Mesenchymal stem cell (in vitro differentiated cells and primary cell): Measurements from ENCODE around the gene PECR.
"Not testable (repeated sequence)": the region's sequence is repeated elsewhere in the genome, so short reads cannot be mapped to it uniquely, and the experiment has no call there.

ENCODE experiments used
- DNase-seq: peaks from one replicate; pipeline ENCODE4 v3.0.0-alpha.2; 2013
- H2AFZ ChIP-seq: one replicate; pipeline ENCODE4 v1.6.1; 2013; ENCODE audit warnings: low read depth, mild to moderate bottlenecking, control low read depth, inconsistent platforms, low read length, moderate library complexity
- H2AK5ac ChIP-seq: 2 replicates; pipeline ENCODE4 v1.6.1; 2013; ENCODE audit warnings: low read length, moderate library complexity, mild to moderate bottlenecking, inconsistent platforms; ENCODE audit not compliant: severe bottlenecking
- H2BK120ac ChIP-seq: one replicate; pipeline ENCODE4 v1.6.1; 2013; ENCODE audit warnings: low read depth, mild to moderate bottlenecking, inconsistent platforms, low read length, moderate library complexity
- H2BK12ac ChIP-seq, 2 experiments: one replicate each; pipeline ENCODE4 v1.6.1; 2013; ENCODE audit warnings: inconsistent platforms in 2 of 2, low read length in 2 of 2, mild to moderate bottlenecking in 2 of 2, moderate library complexity in 2 of 2, control low read depth in 1 of 2
- H2BK15ac ChIP-seq: one replicate; pipeline ENCODE4 v1.6.1; 2013; ENCODE audit warnings: mild to moderate bottlenecking, low read depth, inconsistent platforms; ENCODE audit not compliant: poor library complexity, severe bottlenecking
- H2BK5ac ChIP-seq: 2 replicates; pipeline ENCODE4 v1.6.1; 2013; ENCODE audit warnings: low read depth, mild to moderate bottlenecking, low read length, control low read depth, inconsistent platforms; ENCODE audit not compliant: poor library complexity, severe bottlenecking
- H3K14ac ChIP-seq, 2 experiments: one replicate each; pipeline ENCODE4 v1.6.1; 2013; ENCODE audit warnings: inconsistent platforms in 2 of 2, low read length in 2 of 2, control low read depth in 1 of 2, mild to moderate bottlenecking in 1 of 2, moderate library complexity in 1 of 2
- H3K18ac ChIP-seq, 2 experiments: one replicate each; pipeline ENCODE4 v1.6.1; 2013; ENCODE audit warnings: inconsistent platforms in 2 of 2, low read length in 2 of 2, control low read depth in 1 of 2, low read depth in 1 of 2, mild to moderate bottlenecking in 1 of 2
- H3K23ac ChIP-seq, 2 experiments: one replicate each; pipeline ENCODE4 v1.6.1; 2013; ENCODE audit warnings: inconsistent platforms in 2 of 2, low read length in 2 of 2, mild to moderate bottlenecking in 2 of 2, moderate library complexity in 2 of 2, control low read depth in 1 of 2
- H3K27ac ChIP-seq: 2 replicates; pipeline ENCODE4 v1.5.1; 2013; ENCODE audit warnings: mild to moderate bottlenecking, moderate library complexity, low read length, control low read depth, inconsistent platforms; ENCODE audit not compliant: poor library complexity, severe bottlenecking
- H3K27me3 ChIP-seq, 2 experiments: 2 replicates each; pipeline versions ENCODE4 v1.6.1 to v1.7.0; 2013; ENCODE audit warnings: low read length in 2 of 2, mild to moderate bottlenecking in 2 of 2, moderate library complexity in 2 of 2, control low read depth in 1 of 2, inconsistent platforms in 1 of 2; ENCODE audit not compliant: control insufficient read depth in 1 of 2, insufficient read depth in 1 of 2
- H3K36me3 ChIP-seq, 2 experiments: 2 replicates each; pipeline versions ENCODE4 v1.6.1 to v1.7.0; 2013; ENCODE audit warnings: low read length in 2 of 2, control low read depth in 1 of 2, inconsistent platforms in 1 of 2, low read depth in 1 of 2, mild to moderate bottlenecking in 1 of 2; ENCODE audit not compliant: insufficient read depth in 2 of 2, control insufficient read depth in 1 of 2
- H3K4ac ChIP-seq, 2 experiments: one replicate each; pipeline ENCODE4 v1.6.1; 2013; ENCODE audit warnings: inconsistent platforms in 2 of 2, low read length in 2 of 2, mild to moderate bottlenecking in 2 of 2, moderate library complexity in 2 of 2, control low read depth in 1 of 2, low read depth in 1 of 2
- H3K4me1 ChIP-seq: 2 replicates; pipeline ENCODE4 v1.6.1; 2013; ENCODE audit warnings: low read depth, low read length, control low read depth; ENCODE audit not compliant: control insufficient read depth, insufficient read depth
- H3K4me2 ChIP-seq: 2 replicates; pipeline ENCODE4 v1.6.1; 2013; ENCODE audit warnings: low read length, mild to moderate bottlenecking, inconsistent platforms; ENCODE audit not compliant: poor library complexity, severe bottlenecking
- H3K4me3 ChIP-seq, 2 experiments: 2 replicates each; pipeline versions ENCODE4 v1.5.1 to v1.7.0; 2013; ENCODE audit warnings: low read length in 2 of 2, mild to moderate bottlenecking in 2 of 2, control low read depth in 1 of 2, low read depth in 1 of 2; ENCODE audit not compliant: insufficient read depth in 1 of 2
- H3K79me1 ChIP-seq: replicated peaks from 2 replicates; pipeline ENCODE4 v1.6.1; 2013; ENCODE audit warnings: mild to moderate bottlenecking, control low read depth, low read length, inconsistent platforms; ENCODE audit not compliant: poor library complexity, severe bottlenecking
- H3K9ac ChIP-seq: 2 replicates; pipeline ENCODE4 v1.7.0; 2013; ENCODE audit warnings: mild to moderate bottlenecking, low read length, moderate library complexity
- H3K9me3 ChIP-seq: 2 replicates; pipeline ENCODE4 v1.7.0; 2013; ENCODE audit warnings: mild to moderate bottlenecking, low read length; ENCODE audit not compliant: control insufficient read depth
- H4K8ac ChIP-seq: one replicate; pipeline ENCODE4 v1.6.1; 2013; ENCODE audit warnings: inconsistent platforms, mild to moderate bottlenecking, low read length, moderate library complexity
- H4K91ac ChIP-seq: one replicate; pipeline ENCODE4 v1.6.1; 2013; ENCODE audit warnings: mild to moderate bottlenecking, low read length, inconsistent platforms
- WGBS: methylation state at CpG from one replicate; pipeline ENCODE4 v1.1.7; 2013; ENCODE audit warnings: mixed read lengths; 5-methylcytosine and 5-hydroxymethylcytosine counted together

PECR gene

GRCh38 chr2:216082117-216082711, 605 bp upstream of the PECR start:
- Histone ChIP-seq H3K4me2 (peak overlapping the region; percentile 93), H3K4me3 (peak overlapping the region; percentile 70 to 93), H3K14ac (no peak overlapping the region), H3K9me3 (no peaks in the 10 kb centered on the region), H2BK12ac (no peak overlapping the region), H2AFZ (peak overlapping the region; percentile 2), H3K36me3 (no peaks in the 10 kb centered on the region), H3K4ac (no peak overlapping the region), H3K4me1 (peaks cover 12% of the 10 kb centered on the region), H3K18ac (peak overlapping the region in 1 of 2 experiments; percentile 33), H3K9ac (peak overlapping the region; percentile 90), H3K79me1 (peaks cover 5% of the 10 kb centered on the region), H2BK120ac (no peak overlapping the region), H3K23ac (peak overlapping the region in 1 of 2 experiments; percentile 60), H2BK5ac (no peak overlapping the region), H4K8ac (no peak overlapping the region), H3K27ac (no peak overlapping the region), H3K27me3 (peaks cover 0 to 9% of the 10 kb centered on the region in 2 experiments), H2BK15ac (no peak overlapping the region), H4K91ac (no peak overlapping the region), H2AK5ac (peak overlapping the region; percentile 80)
- 19% methylated on average over 19 of the region's 22 CpGs for WGBS
- DNase-seq = no peak

DNA sequence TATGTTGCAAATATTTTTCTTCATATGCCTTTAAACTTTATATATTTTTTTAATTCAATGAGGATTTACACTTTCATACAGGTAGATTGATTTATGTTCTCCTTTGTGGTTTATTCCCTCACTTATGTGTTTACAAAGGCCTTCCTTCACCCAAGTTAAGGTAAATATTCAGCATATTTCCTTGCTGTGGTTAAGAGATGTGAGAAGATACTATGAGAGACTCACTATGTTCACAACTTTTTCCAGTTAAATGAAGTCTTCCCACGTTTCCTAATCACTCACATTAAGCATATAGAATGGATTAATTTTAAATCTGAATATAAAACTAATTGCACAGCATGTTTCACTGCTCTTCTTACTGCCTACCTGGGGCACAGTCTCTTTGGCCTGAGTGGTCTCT, 597 bp downstream of the PECR start:
- no peak overlapping the region for H4K91ac ChIP-seq
- no peak overlapping the region for H2BK12ac ChIP-seq
- no peak overlapping the region for H2AFZ ChIP-seq
- H3K9me3 ChIP-seq = no peaks in the 10 kb centered on the region
- no peak overlapping the region for H3K23ac ChIP-seq
- no CpG with 5 or more reads among the region's 1 CpG for WGBS
- H3K27ac ChIP-seq = no peak overlapping the region
- peaks cover 5% of the 10 kb centered on the region for H3K79me1 ChIP-seq
- H3K4ac ChIP-seq = peak overlapping the region in 1 of 2 experiments; percentile 47
- H4K8ac ChIP-seq = no peak overlapping the region
- H3K14ac ChIP-seq = peak overlapping the region in 1 of 2 experiments; percentile 63
- H3K9ac ChIP-seq = peak overlapping the region; percentile 90
- H3K4me3 ChIP-seq = peak overlapping the region in 1 of 2 experiments; percentile 93
- no peak overlapping the region for H2AK5ac ChIP-seq
- no peak overlapping the region for H3K18ac ChIP-seq
- H2BK120ac ChIP-seq = no peak overlapping the region
- H2BK15ac ChIP-seq = no peak overlapping the region
- DNase-seq = no peak
- H3K4me1 ChIP-seq = peaks cover 12% of the 10 kb centered on the region
- peaks cover 0 to 9% of the 10 kb centered on the region in 2 experiments for H3K27me3 ChIP-seq
- H3K4me2 ChIP-seq = peak overlapping the region; percentile 70
- H3K36me3 ChIP-seq = no peaks in the 10 kb centered on the region
- H2BK5ac ChIP-seq = no peak overlapping the region

GRCh38 chr2:216080048-216080447, 1.6 kb downstream of the PECR start:
- not testable (repeated sequence) for H2BK5ac ChIP-seq, H3K14ac ChIP-seq, H2BK120ac ChIP-seq, H3K4me3 ChIP-seq, H3K23ac ChIP-seq, DNase-seq, H2AFZ ChIP-seq, H2BK15ac ChIP-seq, H3K18ac ChIP-seq, H3K9me3 ChIP-seq, H3K9ac ChIP-seq, H2AK5ac ChIP-seq, H4K91ac ChIP-seq, H3K4me2 ChIP-seq, H3K27ac ChIP-seq, H4K8ac ChIP-seq, H3K36me3 ChIP-seq, H3K27me3 ChIP-seq, H2BK12ac ChIP-seq, H3K79me1 ChIP-seq, H3K4ac ChIP-seq
- H3K4me1 ChIP-seq = peaks cover 12% of the 10 kb centered on the region
- 97% methylated on average over 6 of the region's 10 CpGs for WGBS

DNA sequence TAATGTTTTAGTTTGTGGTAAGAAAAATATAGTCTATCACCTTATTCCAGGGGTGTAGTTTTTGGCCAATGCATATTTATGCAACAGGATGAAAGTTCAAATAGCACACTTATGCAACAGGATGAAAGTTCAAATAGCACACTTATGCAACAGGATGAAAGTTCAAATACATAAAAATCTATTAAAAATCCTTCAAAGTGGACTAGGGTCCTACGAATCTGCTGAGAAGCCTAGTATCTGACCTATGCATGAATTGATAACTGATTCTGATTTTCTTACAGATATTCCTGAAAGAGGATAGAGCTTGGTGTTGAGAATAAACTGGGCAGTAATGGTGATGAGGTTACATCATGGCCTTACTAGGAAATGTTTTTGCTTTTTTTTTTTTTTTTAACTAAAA, 2.8 kb downstream of the PECR start:
- Histone ChIP-seq H3K4me1 (peaks cover 10% of the 10 kb centered on the region), H2AFZ (no peak overlapping the region), H3K4me2 (no peak overlapping the region), H2BK120ac (no peak overlapping the region), H3K18ac (no peak overlapping the region), H2BK15ac (no peak overlapping the region), H2AK5ac (no peak overlapping the region), H3K27me3 (peaks cover 0 to 9% of the 10 kb centered on the region in 2 experiments), H3K23ac (no peak overlapping the region), H2BK5ac (no peak overlapping the region), H2BK12ac (no peak overlapping the region), H3K14ac (no peak overlapping the region), H3K79me1 (peaks cover 5% of the 10 kb centered on the region), H3K4me3 (no peak overlapping the region), H3K9ac (no peak overlapping the region), H4K91ac (no peak overlapping the region), H3K36me3 (no peaks in the 10 kb centered on the region), H3K27ac (no peak overlapping the region), H4K8ac (no peak overlapping the region), H3K9me3 (no peaks in the 10 kb centered on the region), H3K4ac (no peak overlapping the region)
- DNase-seq = no peak
- WGBS = 100% methylated on average over 1 of the region's 1 CpG
